GM18861 (cell line): ENCODE data around the gene CHSY1.

Experiments used
- ATAC-seq: cut with Tn5 transposase; IDR thresholded peaks from one replicate; pipeline ENCODE4 v1.9.1; 2021; ENCODE audit not compliant: unreplicated experiment

Gene CHSY1

GRCh38 chr15:101267320-101268104 is 15.7 kb upstream of the CHSY1 start:
- ATAC-seq = no peak

- no peak for ATAC-seq
These were observed 14.9 kb upstream of the CHSY1 start for GRCh38 chr15:101266787-101267186.

GRCh38 chr15:101266034-101266433 is 14.2 kb upstream of the CHSY1 start:
- no peak for ATAC-seq

- no peak for ATAC-seq
These were observed 13.2 kb upstream of the CHSY1 start for GRCh38 chr15:101264911-101265641.

GRCh38 chr15:101264011-101264410 is 12.2 kb upstream of the CHSY1 start:
- ATAC-seq = no peak

- ATAC-seq = no peak
These were observed 10.7 kb upstream of the CHSY1 start for GRCh38 chr15:101262551-101262950.

GRCh38 chr15:101258238-101259144 is 6.6 kb upstream of the CHSY1 start:
- no peak for ATAC-seq

GRCh38 chr15:101256757-101257156 is 4.9 kb upstream of the CHSY1 start:
- ATAC-seq = no peak

GRCh38 chr15:101255615-101256241 is 3.9 kb upstream of the CHSY1 start:
- ATAC-seq = no peak

GRCh38 chr15:101255051-101255395 is 3.2 kb upstream of the CHSY1 start:
- ATAC-seq = no peak

- ATAC-seq = no peak
These were observed 2.6 kb upstream of the CHSY1 start for GRCh38 chr15:101254157-101255050.

- ATAC-seq = no peak
These were observed 988 bp upstream of the CHSY1 start for GRCh38 chr15:101252836-101253235.

GRCh38 chr15:101250873-101251829 is 697 bp downstream of the CHSY1 start:
- peak; percentile 15 for ATAC-seq

GRCh38 chr15:101250341-101250831 is 1.5 kb downstream of the CHSY1 start:
- ATAC-seq = no peak

GRCh38 chr15:101248274-101248673 is 3.6 kb downstream of the CHSY1 start:
- ATAC-seq = no peak

GRCh38 chr15:101246824-101247745 is 4.8 kb downstream of the CHSY1 start:
- no peak for ATAC-seq

GRCh38 chr15:101246391-101246790 is 5.5 kb downstream of the CHSY1 start:
- ATAC-seq = no peak
